C4-2B (cell line): ENCODE data around the gene PRUNE1.

ENCODE experiments used
- H3K27ac ChIP-seq: fragments of 450-650 bp; 2 replicates; pipeline ENCODE4 v1.5.1; 2017
- ZFX ChIP-seq: fragments of 450-650 bp; IDR thresholded peaks from 2 replicates; pipeline ENCODE4 v1.6.1; 2017
- TF ChIP-seq, protein P1 (sequence below): fragments of 450-650 bp; conservative IDR thresholded peaks from 2 replicates; pipeline ENCODE4 v1.5.1; 2017; ENCODE audit warnings: mild to moderate bottlenecking

PRUNE1 gene

GRCh38 chr1:150981177-150981804, 27.0 kb upstream of the PRUNE1 start:
- TF ChIP-seq, protein P1, sequence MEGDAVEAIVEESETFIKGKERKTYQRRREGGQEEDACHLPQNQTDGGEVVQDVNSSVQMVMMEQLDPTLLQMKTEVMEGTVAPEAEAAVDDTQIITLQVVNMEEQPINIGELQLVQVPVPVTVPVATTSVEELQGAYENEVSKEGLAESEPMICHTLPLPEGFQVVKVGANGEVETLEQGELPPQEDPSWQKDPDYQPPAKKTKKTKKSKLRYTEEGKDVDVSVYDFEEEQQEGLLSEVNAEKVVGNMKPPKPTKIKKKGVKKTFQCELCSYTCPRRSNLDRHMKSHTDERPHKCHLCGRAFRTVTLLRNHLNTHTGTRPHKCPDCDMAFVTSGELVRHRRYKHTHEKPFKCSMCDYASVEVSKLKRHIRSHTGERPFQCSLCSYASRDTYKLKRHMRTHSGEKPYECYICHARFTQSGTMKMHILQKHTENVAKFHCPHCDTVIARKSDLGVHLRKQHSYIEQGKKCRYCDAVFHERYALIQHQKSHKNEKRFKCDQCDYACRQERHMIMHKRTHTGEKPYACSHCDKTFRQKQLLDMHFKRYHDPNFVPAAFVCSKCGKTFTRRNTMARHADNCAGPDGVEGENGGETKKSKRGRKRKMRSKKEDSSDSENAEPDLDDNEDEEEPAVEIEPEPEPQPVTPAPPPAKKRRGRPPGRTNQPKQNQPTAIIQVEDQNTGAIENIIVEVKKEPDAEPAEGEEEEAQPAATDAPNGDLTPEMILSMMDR, result no peak
- TF ChIP-seq ZFX, result no peak
- peak overlapping the region; percentile 44 for H3K27ac ChIP-seq

- TF ChIP-seq ZFX, result peak; percentile 50; the same call in 1 of the 2 replicates
- TF ChIP-seq, protein P1, result no peak
- H3K27ac ChIP-seq, result peak within 1 kb of the TSS; percentile 44
These were observed 26.2 kb upstream of the PRUNE1 start, which contains the start of gene ANXA9 for GRCh38 chr1:150981805-150982712. Gene ANXA9 (plus strand): TSS chr1:150982292. CDS start chr1:150983106, 814 bp downstream.

GRCh38 chr1:150985179-150985825, 22.9 kb upstream of the PRUNE1 start:
- no peak for TF ChIP-seq ZFX
- TF ChIP-seq, protein P1, result no peak
- H3K27ac ChIP-seq, result no peak overlapping the region

GRCh38 chr1:150987924-150988323, 20.3 kb upstream of the PRUNE1 start:
- no peak for TF ChIP-seq ZFX
- TF ChIP-seq, protein P1, result no peak
- H3K27ac ChIP-seq, result no peak overlapping the region

DNA sequence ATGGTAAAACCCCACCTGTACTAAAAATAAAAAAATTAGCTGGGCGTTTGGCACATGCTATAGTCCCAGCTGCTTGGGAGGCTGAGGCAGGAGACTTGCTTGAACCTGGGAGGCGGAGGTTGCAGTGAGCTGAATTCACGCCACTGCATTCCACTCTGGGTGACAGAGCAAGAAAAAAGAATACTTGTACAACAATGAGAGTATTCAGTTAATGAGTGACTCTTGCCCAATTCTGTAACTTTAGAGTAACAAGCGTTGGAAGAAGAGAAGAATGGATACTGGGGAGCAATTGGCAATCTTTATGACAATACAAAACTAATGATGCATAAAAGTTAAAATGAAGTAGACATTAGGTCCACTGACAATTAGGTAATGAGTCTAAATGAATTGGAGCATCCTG, 15.6 kb upstream of the PRUNE1 start:
- H3K27ac ChIP-seq, result no peak overlapping the region
- TF ChIP-seq ZFX, result no peak
- TF ChIP-seq, protein P1, result no peak

DNA sequence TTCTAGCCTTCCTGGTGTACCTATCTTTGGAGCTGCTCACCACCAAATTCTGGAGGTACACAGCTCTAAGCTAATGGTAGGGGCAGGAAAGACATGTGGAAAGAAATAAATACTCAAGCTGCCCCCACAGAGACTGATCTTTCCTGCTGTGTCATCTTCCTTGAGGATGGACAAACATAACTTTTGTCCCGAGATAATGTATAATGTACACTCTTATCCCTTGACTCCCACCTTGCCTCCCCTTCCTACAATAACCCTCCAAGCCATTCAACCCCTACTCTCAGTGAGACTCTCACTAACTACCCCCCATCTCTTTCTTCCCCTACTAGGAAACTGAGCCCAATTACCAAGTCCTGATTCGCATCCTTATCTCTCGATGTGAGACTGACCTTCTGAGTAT, 14.0 kb upstream of the PRUNE1 start:
- no peak overlapping the region for H3K27ac ChIP-seq

More for the DNA sequence above, 14.0 kb upstream of the PRUNE1 start:
- TF ChIP-seq, protein P1, result no peak
- TF ChIP-seq ZFX, result no peak
